Stimulated activated CD8-positive, alpha-beta memory T cell treated with anti-CD3 and anti-CD28 coated beads, Interleukin-7, amount 100 ng/mL, for 4 hours (primary cell): ENCODE results near the gene RIMBP2.
"Not testable (repeated sequence)": the region's sequence is repeated elsewhere in the genome, so short reads cannot be mapped to it uniquely, and the experiment has no call there.

Experiments used
- DNase-seq, 2 donors: peaks; one replicate each; pipeline ENCODE4 v3.0.0-alpha.2; 2020; ENCODE audit warnings: low read depth in 2 of 2

The RIMBP2 gene

DNA sequence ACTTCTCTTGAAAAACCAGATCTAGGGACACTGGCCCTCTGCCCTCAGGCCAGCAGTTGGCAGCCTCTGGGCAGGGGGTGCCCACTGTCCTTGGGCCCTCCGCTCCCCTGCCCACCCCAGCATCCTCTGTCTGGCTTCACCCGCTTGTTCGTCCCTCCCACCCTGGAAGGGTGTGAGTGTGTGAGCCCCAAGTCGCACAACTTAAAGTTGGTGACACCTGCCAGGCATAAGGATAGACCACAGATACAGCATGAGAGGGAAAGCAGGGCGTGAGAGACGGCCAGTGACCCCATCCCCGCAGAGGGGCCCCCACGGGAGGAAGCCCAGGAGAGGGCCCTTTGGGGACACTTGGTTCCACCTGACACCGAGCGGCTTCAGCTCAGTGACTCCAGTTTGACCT is 23.5 kb upstream of the RIMBP2 start:
- DNase-seq: no peak

DNA sequence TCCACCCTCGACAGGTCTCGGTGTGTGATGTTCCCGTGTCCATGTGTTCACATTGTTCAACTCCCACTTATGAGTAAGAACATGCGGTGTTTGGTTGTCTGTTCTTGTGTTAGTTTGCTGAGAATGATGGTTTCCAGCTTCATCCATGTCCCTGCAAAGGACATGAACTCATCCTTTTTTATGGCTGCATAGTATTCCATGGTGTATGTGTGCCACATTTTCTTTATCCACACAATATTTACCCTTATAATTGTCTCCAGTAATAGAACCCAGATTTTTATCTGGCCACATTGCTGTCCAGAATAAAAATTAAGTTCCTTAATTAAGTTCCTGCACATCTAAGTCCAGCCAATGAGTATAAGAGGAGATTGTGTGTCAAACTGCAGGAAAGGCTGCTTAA is 22.3 kb upstream of the RIMBP2 start:
- DNase-seq: not testable (repeated sequence)

DNA sequence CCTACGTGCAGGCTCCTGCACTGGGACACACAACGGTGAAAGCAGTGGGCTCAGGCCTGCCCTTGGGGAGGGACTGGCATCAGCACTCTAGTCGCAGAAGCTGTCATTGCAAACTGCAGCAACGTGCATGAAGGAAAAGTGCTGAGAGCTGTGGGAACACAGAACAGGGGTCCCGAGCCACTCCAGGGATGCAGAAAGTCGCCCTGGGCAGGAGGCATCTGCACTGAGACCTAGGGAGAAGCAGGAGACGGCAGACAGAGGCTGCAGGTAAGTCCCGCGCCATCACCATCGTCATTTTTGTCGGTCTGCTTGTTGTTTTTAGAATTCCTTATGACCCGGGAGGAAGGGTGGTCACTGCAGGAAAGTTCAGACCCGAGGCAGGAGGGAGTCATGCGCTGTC is 21.6 kb upstream of the RIMBP2 start:
- no peak for DNase-seq

DNA sequence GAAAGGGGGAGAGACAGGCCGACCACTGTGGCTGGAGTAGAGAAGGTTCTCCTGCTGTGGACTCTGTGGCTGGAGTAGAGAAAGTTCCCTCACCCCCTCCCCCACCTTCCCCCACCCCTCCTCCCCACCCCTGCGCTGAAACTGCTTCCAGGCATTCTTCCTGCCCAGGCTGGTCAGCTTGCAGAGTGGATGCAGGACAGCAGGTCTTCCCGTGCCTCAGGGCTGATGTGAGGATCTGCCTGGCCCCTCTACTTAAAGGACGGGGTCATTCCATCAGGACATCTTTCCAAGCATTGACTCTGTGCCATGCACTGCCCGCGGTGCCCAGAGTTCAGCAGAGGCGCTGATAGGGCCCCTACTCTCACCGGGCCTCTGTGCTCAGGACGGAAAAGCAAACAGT is 13.2 kb upstream of the RIMBP2 start:
- no peak for DNase-seq

DNA sequence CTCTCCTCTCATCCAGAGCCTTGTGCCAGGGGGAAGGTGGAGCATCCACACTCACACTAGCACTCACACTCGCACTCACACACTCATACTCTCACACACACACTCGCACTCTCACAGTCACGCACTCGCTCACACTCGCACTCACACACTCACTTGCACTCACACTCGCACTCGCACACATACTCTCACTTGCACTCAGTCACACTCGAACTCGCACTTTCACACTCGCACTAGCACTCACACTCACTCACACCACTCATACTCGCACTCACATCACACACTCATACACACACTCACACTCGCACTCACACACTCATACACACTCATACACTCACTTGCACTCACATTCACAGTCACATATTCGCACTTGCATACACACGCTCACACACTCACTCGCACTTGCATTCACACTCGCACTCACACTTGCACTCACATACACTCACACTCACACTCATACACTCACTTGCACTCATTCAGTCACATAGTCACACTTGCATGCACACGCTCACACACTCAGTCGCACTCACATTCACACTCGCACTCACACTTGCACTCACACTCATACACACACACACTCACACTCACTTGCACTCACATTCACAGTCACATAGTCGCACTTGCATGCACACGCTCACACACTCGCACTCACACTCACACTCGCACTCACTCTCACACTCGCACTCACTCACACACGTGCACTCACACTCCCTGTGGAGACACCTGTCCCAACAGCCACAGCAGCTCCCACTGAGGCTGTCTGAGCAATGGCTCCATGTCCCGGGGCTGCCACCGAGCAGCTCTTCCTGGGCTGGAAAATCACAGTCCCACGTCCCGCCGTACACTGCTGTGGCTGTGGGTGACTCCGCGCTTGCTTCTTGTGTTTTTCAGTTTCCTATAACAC is 12.3 kb upstream of the RIMBP2 start:
- no peak for DNase-seq

DNA sequence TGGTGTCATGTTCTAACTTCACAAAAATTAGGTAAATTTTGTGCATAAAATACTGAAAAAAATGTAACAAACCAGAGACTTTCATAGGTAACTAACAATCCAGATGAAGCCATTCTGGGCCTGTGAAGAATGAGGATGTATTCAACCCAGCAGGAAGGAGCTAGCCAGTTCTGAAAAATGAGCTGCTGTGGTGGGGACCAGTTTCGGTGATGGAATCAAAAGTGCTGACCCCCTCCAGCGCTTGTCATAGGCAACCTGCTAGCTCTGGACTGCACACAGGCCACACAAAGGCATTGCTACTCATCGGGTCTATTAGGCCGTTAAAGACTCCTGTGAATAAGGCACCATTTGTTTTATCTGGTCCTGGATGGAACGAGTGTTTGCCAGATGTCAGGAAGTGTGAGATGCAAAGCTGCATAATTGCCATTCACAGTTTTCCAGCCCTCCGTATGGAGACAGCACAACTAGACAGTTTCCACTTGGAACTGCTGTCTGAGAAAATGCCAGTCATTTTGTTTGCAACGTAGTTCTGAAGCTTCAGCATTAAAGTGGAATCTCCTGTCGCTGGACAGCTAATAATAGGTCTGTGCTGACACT is 3.3 kb upstream of the RIMBP2 start:
- no peak for DNase-seq

DNA sequence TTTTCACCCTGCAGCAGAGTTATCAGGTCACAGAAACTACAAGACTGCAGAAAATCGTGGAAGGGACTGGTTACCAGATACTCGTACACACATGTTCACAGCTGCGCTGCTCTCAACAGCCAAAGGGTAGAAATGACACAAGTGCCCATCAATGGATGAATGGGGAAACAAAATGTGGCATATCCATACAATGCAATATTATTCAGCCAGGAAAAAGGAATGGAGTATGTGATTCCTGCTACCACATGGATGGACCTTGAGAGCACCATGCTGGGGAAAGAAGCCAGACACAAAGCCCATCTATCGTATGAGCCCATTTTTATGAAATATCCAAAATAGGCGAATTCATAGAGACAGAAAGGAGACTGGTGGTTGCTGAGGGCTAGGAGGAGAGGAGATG is 1.7 kb upstream of the RIMBP2 start:
- no peak for DNase-seq

DNA sequence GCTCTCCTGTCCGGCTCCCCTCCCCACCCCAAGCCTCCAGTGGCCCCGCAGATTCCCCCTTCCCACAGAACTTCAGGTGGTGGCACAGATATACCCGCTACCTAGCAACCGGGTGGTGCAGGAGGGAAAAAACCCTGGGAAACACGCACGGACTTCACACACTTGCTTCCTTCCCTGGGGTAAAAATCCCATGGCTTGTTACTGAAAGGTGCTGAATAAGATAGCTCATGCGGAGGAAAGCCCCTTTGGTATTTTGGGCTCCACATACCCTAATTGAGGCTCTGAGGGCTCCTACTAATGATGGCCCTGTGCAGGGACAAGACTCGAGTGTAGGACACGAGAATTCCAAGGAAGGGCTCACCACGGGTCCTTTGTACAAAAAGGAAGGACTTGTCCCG is 869 bp upstream of the RIMBP2 start:
- no peak for DNase-seq

DNA sequence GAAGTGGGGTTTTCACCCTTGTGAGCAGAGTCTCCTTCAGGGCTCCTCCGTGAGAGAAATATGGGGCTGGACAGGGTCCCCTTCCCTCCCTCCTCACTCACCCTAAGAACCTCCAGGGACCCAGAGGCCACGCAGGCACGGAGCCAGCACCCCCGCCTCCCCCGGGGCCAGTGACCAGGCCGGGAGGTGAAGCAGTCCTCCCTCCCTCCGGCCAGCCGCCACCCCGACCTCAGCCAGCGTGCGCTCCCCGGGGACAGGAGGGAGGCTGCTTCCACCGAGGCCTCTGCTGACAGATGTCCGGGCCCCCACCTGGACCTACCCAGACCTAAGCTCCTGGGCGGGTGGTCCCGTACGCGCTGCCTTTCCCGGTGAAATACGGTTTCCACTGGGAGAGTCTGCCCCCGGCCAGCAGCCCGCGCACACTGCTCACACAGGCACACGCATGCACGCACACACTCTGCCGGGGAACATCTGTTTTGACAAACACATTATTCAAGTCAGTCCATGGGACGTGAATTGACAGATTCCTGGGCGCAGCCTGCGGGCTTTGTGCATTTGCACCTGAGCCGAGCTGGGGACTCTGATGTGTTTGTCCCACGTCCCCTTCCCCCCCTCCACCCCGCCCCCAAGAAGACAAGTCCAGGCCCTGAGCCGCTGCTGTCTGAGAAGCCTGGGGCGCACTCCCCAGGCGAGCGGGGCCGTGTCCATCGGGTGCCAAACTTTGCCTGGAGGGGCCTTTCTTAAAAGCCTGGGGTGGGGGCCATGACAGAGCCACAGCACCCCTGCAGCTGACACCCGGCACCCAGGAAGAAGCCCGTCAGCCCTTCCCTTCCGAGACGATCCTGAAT is 725 bp downstream of the RIMBP2 start:
- no peak for DNase-seq

DNA sequence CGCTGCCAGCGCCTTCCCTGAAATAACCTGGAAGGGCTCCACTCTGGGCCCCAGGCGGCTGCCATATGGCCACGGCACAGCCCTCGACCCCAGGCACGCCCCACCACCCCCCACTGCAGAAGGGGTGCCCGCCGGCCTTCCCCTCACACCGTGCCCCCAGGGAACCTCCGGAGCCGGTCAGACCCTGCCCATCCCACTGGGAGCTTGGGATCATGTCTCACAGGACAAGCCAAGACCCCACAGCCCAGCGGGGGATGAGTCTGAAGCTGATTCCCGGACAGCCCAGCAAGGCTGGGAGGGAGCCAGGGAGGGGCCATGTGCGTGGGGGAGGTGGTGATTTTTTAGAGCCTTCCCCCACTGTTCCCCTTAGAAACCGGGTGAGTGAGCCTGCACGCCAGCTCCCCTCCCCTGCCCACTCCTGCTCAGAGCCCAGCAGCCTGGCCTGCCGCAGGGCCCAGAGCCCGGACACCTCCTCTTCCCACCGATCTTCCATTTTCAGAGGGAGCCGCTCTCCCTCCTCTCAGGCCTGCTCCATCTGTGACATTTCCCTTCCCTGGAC is 1.4 kb downstream of the RIMBP2 start:
- DNase-seq: no peak

DNA sequence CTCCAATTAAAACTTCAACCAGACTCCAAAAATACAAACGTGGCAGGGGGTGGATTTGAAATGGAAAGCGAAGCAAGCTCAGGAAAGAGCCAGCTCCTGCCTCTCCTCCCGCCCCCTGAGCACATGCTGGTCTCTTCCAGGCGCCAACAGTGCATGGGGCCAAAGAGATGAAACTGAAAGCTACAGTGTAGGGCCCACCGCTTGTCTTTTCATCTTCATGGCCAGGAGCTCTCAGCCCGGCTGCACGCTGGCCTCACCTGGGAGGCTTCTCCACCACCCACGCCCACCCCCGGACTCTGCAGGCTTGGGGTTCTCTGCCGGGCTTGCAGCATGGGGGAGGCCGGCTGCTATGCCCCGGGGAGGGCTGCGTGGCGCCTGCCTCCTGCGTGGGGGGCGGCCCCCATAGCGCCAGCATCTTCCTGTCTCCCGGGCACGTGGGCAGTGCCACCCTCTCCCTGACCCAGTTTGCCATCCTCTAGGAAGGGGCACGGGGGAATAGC is 2.0 kb downstream of the RIMBP2 start:
- no peak for DNase-seq

DNA sequence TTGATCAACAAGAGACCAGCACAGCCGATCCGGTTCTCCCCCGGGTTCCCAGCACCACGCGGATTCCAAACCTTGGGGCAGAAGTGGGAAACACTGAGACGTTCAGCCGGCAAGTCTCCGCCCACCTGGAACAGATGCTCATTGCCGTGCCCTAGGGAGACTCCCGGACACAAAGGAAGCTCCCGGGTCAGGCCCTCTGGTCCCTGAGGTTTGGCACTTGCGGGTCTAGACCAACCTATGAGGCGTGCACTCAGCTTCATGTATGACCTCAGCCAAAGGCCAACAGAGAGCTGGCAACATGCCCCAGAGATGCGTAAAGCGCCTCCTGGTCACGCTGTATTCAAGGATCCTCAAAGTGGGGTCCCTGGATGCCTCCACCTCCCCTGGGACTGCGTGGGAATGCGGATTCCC is 2.5 kb downstream of the RIMBP2 start:
- no peak for DNase-seq

DNA sequence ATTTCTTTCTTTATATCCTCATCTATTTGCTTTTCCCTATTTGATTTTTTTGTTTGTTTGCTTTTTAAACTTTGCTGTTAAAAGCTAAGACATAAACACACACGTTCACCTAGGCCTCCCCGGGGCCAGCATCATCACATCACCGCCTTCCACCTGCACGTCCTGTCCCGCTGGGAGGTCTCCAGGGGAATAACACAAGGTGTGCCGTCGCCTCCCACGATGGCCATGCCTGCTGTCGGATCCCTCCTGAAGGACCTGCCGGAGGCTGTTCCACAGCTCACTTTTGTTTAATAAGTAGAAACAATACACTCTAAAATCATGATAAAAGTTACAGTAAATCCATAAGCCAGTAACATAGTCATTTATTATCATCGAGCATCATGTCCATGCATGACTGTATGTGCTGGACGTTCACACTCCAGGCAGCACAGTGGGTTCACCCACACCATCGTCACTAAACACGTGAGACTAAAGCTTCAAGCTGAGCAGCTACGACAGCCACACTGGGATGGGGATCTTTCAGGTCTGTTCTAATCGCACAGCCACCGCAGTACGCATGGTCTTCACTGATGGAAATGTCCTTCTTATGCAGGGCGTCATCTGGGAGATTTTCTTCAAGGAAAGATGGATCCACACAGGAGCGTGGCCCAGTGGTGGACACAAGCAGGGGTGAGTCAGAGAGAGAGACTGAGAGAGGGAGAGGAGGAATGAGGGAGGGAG is 3.6 kb downstream of the RIMBP2 start:
- no peak for DNase-seq

DNA sequence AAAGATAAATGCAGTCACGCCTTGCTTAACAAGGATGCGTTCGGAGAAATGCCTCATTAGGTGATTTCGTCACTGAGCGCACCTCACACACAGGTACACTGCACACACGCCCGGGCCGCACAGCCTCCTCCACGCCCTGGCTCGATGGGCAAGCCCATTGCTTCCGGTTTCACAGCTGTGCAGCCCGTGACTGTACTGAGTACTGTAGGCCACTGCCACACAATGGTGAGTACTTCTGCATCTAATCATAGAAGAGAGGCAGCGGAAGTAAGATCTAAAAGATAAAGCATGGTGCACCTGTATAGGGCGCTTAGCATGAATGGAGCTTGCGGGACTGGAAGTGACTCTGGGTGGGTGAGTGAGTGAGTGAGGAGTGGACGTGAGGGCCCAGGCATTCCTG is 4.3 kb downstream of the RIMBP2 start:
- DNase-seq: no peak

DNA sequence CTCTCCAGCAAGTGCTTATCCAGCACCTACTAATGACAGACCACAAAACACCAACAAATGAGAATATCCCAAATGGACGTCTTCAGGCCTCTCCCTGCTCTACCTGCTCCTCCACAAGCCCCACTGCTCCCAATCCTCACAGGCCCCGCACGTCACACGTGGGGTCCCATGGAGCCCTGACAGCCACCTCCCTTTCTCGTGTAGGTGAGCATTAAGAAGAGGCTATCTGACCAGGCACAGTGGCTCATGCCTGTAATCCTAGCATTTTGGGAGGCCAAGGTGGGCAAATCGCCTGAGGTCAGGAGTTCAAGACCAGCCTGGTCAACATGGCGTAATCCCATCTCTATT is 5.4 kb downstream of the RIMBP2 start:
- DNase-seq: no peak

DNA sequence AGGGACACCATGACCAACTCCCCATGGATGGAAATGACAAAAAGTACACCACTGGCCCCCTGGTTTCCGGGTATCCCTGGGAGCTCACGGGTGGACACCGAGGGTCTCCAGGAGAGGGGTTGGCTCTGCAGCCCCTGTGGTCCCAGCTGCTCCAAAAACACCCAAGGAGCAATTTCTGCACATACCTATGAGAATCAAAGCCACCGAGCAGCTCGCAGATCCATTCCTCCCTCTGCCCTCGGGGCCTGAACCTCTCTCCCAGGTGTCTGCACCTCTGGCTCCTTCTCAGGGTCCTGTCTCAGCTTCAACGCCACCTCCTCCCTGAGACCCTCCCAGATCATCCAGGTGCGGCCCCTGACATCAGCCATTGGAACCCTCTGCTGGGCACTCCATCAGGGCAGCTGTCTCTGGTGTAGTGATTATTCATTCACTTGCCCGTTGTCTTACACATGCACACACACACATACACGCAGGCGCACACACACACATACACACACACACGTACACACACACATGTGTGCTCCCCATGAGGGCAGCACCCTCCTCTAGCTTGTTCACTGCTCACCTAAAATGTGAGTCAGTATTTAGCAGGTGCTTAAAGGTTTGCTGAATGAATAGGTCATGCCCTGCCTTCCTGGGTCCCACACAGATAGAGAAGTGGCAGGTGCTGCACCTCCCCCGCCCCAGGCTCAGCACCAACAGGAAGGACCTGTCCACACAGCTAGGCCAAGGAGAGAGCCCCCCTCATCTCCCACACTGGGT is 5.9 kb downstream of the RIMBP2 start:
- no peak for DNase-seq

DNA sequence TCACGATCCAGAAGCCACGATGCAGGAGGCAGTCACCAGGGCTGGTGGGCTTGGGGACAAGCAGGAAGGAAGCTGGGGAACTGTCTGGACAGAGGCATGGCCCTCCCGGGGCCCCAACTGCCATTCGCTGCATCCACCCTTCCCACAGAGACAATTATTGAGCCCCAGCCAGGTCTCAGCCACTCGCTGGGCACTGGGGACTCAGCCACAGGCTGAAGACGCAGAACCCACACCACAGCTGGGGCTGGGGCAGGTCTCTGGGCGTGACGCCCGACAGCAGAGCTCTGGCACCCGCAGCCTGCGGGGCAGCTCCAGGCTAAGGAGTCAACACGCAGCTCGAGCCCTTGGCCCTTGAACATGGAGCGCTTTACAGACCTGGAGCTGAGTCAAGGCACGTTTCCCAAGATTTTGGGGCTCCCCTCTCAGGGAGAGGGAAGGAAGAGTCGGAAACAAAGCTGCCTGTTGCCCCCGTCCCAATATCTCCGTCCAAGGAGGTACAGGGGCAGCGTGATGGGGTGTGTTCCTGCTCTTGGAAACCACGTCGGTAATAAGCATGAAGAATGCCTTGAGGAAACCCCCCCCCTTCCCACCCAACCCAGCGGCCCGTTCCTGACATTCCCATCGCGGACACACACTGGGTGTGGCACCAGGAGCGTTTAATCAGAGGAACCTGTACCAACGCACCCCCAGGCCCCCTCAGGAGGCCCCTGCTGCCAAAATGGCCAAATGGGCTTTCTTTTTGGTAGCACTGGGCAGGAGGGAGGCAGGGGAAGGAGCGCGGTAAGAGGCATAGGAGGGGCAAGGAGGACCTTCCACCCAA is 6.7 kb downstream of the RIMBP2 start:
- DNase-seq: no peak

DNA sequence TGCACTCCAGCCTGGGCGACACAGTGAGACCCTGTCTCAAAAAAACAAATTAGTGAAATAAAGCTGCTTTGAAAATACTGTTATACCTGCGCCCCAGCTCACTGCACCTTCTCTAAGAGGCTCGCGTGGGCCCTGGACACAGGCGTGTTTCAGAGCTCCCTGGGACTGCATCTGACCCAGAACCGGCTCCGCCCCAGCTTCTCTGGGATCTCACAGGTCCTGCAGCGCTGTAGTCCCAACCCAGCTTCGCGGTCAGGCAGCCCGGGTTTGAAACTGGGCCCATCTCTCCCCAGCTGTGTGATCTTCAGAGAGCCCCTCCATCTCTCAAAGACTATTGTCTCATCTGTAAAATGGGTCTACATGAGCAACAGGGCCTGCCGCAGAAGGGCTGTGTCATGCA is 7.5 kb downstream of the RIMBP2 start:
- no peak for DNase-seq

DNA sequence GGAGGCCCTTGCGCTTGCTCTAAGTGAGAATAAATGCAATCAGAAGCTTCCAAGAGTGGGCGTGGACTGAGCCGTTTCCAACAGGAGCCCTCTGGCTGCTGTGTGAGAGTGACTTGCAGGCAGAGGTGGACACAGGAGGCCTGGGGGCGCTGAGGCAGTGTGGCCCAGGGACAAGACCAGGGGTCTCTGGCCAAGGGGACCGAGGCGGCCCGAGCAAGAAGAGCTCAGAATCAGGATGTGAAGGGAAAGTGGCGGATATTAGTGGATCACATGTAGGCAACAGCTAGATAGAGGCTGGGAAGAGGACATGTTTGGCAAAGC is 8.6 kb downstream of the RIMBP2 start:
- DNase-seq: no peak
